Measurements from ENCODE around the gene RAP1GDS1.

Gene RAP1GDS1

DNA sequence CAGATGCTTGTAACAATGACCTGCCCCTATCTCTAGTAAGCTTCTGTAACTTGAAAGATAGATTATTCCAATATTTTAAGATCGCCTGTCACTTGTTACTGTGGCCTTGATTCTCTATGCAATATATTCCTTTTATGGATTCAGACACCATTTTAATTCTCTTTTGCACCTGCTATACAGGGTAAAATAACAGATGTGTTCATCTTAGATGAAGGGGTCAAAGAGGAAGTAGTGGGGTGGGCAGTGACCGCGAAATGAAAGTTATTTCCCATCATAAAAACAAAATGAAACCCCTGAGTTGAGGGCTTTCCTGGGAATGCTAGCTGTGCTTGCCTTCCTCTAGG lies 221.3 kb downstream of the RAP1GDS1 start:
- Histone ChIP-seq H3K4me3 (ENCODE audit: low read depth, low read length) (no peak overlapping the region), H3K27ac (no peak overlapping the region; the same call in 1 of the 2 replicates), H3K36me3 (peaks cover 7% of the 10 kb centered on the region), H3K9me3 (ENCODE audit: severe bottlenecking) (no peaks in the 10 kb centered on the region), H3K27me3 (ENCODE audit: insufficient read depth, low read depth, severe bottlenecking) (no peaks in the 10 kb centered on the region)
- TF ChIP-seq CTCF (IDR thresholded peaks at IDR 0.05; ENCODE audit: low read depth, low read length) = no peak
- DNase-seq = no peak

GRCh38 chr4:98482847-98483806 lies 221.9 kb downstream of the RAP1GDS1 start:
- Histone ChIP-seq H3K9me3 (ENCODE audit: severe bottlenecking) (no peaks in the 10 kb centered on the region), H3K27me3 (ENCODE audit: insufficient read depth, low read depth, severe bottlenecking) (no peaks in the 10 kb centered on the region), H3K36me3 (peaks cover 5% of the 10 kb centered on the region), H3K4me3 (ENCODE audit: low read depth, low read length) (no peak overlapping the region), H3K27ac (no peak overlapping the region; the same call in 1 of the 2 replicates)
- DNase-seq = no peak
- no peak for TF ChIP-seq CTCF (IDR thresholded peaks at IDR 0.05; ENCODE audit: low read depth, low read length)

- Histone ChIP-seq H3K9me3 (ENCODE audit: severe bottlenecking) (no peaks in the 10 kb centered on the region), H3K27ac (no peak overlapping the region), H3K36me3 (no peaks in the 10 kb centered on the region), H3K4me3 (ENCODE audit: low read depth, low read length) (no peak overlapping the region), H3K27me3 (ENCODE audit: insufficient read depth, low read depth, severe bottlenecking) (no peaks in the 10 kb centered on the region)
- TF ChIP-seq CTCF (IDR thresholded peaks at IDR 0.05; ENCODE audit: low read depth, low read length) = no peak
- DNase-seq = no peak
Measured at GRCh38 chr4:98484031-98484430, 222.8 kb downstream of the RAP1GDS1 start.

GRCh38 chr4:98485816-98486345 lies 224.7 kb downstream of the RAP1GDS1 start:
- H3K36me3 ChIP-seq = no peaks in the 10 kb centered on the region
- no peaks in the 10 kb centered on the region for H3K27me3 ChIP-seq (ENCODE audit: insufficient read depth, low read depth, severe bottlenecking)
- H3K27ac ChIP-seq = no peak overlapping the region
- H3K9me3 ChIP-seq (ENCODE audit: severe bottlenecking) = no peaks in the 10 kb centered on the region
- no peak for DNase-seq
- no peak for TF ChIP-seq CTCF (IDR thresholded peaks at IDR 0.05; ENCODE audit: low read depth, low read length)
- no peak overlapping the region for H3K4me3 ChIP-seq (ENCODE audit: low read depth, low read length)

GRCh38 chr4:98490251-98490650 lies 229.1 kb downstream of the RAP1GDS1 start:
- H3K27ac ChIP-seq = no peak overlapping the region
- no peak for TF ChIP-seq CTCF (IDR thresholded peaks at IDR 0.05; ENCODE audit: low read depth, low read length)
- H3K27me3 ChIP-seq (ENCODE audit: insufficient read depth, low read depth, severe bottlenecking) = no peaks in the 10 kb centered on the region
- no peak overlapping the region for H3K4me3 ChIP-seq (ENCODE audit: low read depth, low read length)
- no peaks in the 10 kb centered on the region for H3K36me3 ChIP-seq
- no peaks in the 10 kb centered on the region for H3K9me3 ChIP-seq (ENCODE audit: severe bottlenecking)
- no peak for DNase-seq
